OCI-LY3 (cell line): ENCODE measurements around the gene RAPGEF2.

ENCODE experiments used
- H2AFZ ChIP-seq: fragments of 200-600, 300-600 bp; shearing (Covaris generic); 2 replicates; pipeline ENCODE4 v1.6.0; 2014; ENCODE audit warnings: antibody characterized with exemption, low read depth, low read length
- H3K27ac ChIP-seq: fragments of 200-600, 300-600 bp; sonication (generic); 2 replicates; pipeline ENCODE4 v1.5.1; 2014; ENCODE audit warnings: mild to moderate bottlenecking, low read length, moderate library complexity, mixed read lengths
- H3K27me3 ChIP-seq: fragments of 200-600, 300-600 bp; sonication (generic); 2 replicates; pipeline ENCODE4 v1.6.1; 2014; ENCODE audit warnings: low read depth, low read length, mixed read lengths
- H3K36me3 ChIP-seq: fragments of 200-600, 300-600 bp; sonication (generic); replicated peaks from 2 replicates; pipeline ENCODE3; 2014; ENCODE audit warnings: low read depth, low read length, mixed read lengths
- H3K4me1 ChIP-seq: fragments of 300-600, 200-600 bp; sonication (generic); 2 replicates; pipeline ENCODE4 v1.6.1; 2014; ENCODE audit warnings: low read length, mixed read lengths
- H3K4me2 ChIP-seq: fragments of 200-600, 300-600 bp; sonication (generic); 2 replicates; pipeline ENCODE4 v1.6.1; 2014; ENCODE audit warnings: low read length, mixed read lengths
- H3K4me3 ChIP-seq: fragments of 300-600, 200-600 bp; sonication (generic); 2 replicates; pipeline ENCODE4 v1.5.1; 2014; ENCODE audit warnings: antibody characterized with exemption, mild to moderate bottlenecking, low read length, moderate library complexity
- H3K79me2 ChIP-seq: fragments of 300-600, 200-600 bp; shearing (Covaris generic); 2 replicates; pipeline ENCODE4 v1.6.1; 2014; ENCODE audit warnings: mild to moderate bottlenecking, low read length, mixed read lengths
- H3K9ac ChIP-seq: fragments of 300-600, 200-600 bp; shearing (Covaris generic); 2 replicates; pipeline ENCODE4 v1.6.0; 2014; ENCODE audit warnings: mild to moderate bottlenecking, low read length, moderate library complexity
- H3K9me3 ChIP-seq: fragments of 200-600, 300-600 bp; shearing (Covaris generic); 2 replicates; pipeline ENCODE4 v1.6.1; 2014; ENCODE audit warnings: low read length, mixed read lengths; ENCODE audit not compliant: insufficient read depth
- H4K20me1 ChIP-seq: fragments of 200-600, 300-600 bp; sonication (generic); 2 replicates; pipeline ENCODE4 v1.6.1; 2016; ENCODE audit warnings: low read length, mixed read lengths; ENCODE audit not compliant: insufficient read depth
- EZH2phosphoT487 ChIP-seq: fragments of 200-600 bp; shearing (Covaris generic); IDR thresholded peaks from 2 replicates; pipeline ENCODE4 v1.6.1; 2018; ENCODE audit warnings: antibody characterized with exemption, mixed run types, low read depth
- TF ChIP-seq, protein P1 (sequence below): fragments of 200-600, 300-600 bp; sonication (generic); IDR thresholded peaks from 2 replicates; pipeline ENCODE4 v1.5.1; 2014; ENCODE audit warnings: antibody characterized with exemption, low read length, low read depth

RAPGEF2 gene

DNA sequence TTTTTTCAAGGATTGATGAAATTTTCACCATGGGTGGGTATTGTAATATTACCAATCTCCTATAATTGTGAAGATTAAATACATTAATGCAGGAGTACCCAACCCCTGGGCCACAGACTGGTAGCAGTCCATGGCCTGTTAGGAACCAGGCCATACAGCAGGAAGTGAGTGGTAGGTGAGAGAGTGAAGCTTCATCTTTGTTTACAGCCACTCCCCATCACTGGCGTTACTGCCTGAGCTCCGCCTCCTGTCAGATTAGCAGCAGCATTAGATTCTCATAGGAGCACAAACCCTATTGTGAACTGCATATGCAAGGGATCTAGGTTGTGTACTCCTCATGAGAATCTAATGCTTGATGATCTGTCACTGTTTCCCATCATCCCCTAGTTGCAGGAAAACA lies 15.1 kb downstream of the RAPGEF2 start:
- Histone ChIP-seq H3K27ac (no peak overlapping the region), H3K4me2 (no peak overlapping the region), H3K79me2 (no peaks in the 10 kb centered on the region), H3K9ac (no peak overlapping the region), H3K4me1 (no peaks in the 10 kb centered on the region), H4K20me1 (no peaks in the 10 kb centered on the region; the same call in 1 of the 2 replicates), H3K27me3 (no peaks in the 10 kb centered on the region), H3K9me3 (no peaks in the 10 kb centered on the region), H3K4me3 (no peak overlapping the region), H3K36me3 (no peaks in the 10 kb centered on the region), H2AFZ (no peak overlapping the region)
- TF ChIP-seq, protein P1, sequence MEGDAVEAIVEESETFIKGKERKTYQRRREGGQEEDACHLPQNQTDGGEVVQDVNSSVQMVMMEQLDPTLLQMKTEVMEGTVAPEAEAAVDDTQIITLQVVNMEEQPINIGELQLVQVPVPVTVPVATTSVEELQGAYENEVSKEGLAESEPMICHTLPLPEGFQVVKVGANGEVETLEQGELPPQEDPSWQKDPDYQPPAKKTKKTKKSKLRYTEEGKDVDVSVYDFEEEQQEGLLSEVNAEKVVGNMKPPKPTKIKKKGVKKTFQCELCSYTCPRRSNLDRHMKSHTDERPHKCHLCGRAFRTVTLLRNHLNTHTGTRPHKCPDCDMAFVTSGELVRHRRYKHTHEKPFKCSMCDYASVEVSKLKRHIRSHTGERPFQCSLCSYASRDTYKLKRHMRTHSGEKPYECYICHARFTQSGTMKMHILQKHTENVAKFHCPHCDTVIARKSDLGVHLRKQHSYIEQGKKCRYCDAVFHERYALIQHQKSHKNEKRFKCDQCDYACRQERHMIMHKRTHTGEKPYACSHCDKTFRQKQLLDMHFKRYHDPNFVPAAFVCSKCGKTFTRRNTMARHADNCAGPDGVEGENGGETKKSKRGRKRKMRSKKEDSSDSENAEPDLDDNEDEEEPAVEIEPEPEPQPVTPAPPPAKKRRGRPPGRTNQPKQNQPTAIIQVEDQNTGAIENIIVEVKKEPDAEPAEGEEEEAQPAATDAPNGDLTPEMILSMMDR = no peak
- no peak for TF ChIP-seq EZH2phosphoT487

DNA sequence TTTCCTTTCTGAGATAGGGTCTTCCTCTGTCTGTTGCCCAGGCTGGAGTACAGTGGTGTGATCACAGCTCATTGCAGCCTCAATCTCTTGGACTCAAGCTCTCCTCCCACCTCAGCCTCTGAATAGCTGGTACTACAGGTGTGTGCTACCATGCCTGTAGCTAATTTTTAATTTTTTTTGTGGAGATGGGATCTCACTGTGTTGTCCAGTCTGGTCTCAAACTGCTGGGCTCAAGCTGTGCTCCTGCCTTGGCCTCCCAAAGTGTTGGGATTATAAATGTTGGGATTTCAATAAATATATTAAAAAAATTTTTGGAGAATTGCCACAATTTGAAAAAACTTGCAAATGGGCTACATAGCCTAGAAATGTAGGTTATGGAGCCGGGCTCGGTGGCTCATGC lies 18.5 kb downstream of the RAPGEF2 start:
- H3K4me2 ChIP-seq = no peak overlapping the region
- no peak overlapping the region for H3K27ac ChIP-seq
- no peaks in the 10 kb centered on the region for H3K79me2 ChIP-seq
- no peak overlapping the region for H3K9ac ChIP-seq
- H4K20me1 ChIP-seq = no peaks in the 10 kb centered on the region; the same call in 1 of the 2 replicates
- H3K36me3 ChIP-seq = no peaks in the 10 kb centered on the region
- no peaks in the 10 kb centered on the region for H3K9me3 ChIP-seq
- no peaks in the 10 kb centered on the region for H3K4me1 ChIP-seq
- no peaks in the 10 kb centered on the region for H3K27me3 ChIP-seq
- no peak for TF ChIP-seq EZH2phosphoT487
- TF ChIP-seq, protein P1 = no peak
- no peak overlapping the region for H3K4me3 ChIP-seq
- H2AFZ ChIP-seq = no peak overlapping the region

GRCh38 chr4:159126716-159127115 lies 23.8 kb downstream of the RAPGEF2 start:
- H3K79me2 ChIP-seq = no peaks in the 10 kb centered on the region
- TF ChIP-seq, protein P1 = no peak
- TF ChIP-seq EZH2phosphoT487 = no peak
- H3K4me2 ChIP-seq = no peak overlapping the region
- no peaks in the 10 kb centered on the region for H3K9me3 ChIP-seq
- no peak overlapping the region for H2AFZ ChIP-seq
- no peaks in the 10 kb centered on the region for H3K4me1 ChIP-seq
- H3K9ac ChIP-seq = no peak overlapping the region
- H3K27ac ChIP-seq = no peak overlapping the region
- H3K27me3 ChIP-seq = no peaks in the 10 kb centered on the region
- no peaks in the 10 kb centered on the region for H3K36me3 ChIP-seq
- no peaks in the 10 kb centered on the region; the same call in 1 of the 2 replicates for H4K20me1 ChIP-seq
- H3K4me3 ChIP-seq = no peak overlapping the region

DNA sequence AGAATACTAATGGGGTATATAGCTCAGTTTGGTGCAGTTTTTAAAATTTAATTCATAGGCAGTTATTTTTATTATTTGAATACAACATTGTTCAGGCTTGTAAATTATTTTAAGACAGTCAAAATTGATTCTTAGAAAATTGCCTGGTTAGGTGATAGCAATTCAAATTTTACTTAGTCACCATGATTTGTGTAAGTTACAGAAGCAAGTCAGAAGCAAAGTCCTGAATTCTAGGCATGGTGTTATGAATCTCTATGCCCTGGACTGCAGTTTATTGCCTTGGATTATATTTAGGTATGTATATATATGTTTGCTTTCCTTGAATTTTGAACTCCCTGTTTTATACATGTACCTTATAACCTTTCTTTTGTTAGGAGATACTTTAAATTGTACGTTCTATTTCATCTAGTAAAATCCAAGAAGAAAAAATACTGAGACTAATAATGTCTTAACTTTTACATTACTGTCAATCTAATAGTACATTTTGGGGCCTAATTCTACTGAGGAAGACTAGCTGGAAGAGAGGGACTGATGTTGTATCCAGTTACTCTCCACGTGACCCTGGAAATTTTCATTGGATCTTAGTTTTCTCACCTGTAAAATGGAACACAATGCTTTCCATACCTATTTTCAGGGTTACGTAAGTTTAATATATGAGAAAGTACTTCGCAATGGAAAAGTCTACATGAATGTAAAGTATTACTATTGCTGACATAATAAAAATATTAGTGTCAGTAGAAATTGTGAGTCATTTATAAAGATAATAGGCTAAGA lies 25.1 kb downstream of the RAPGEF2 start:
- Histone ChIP-seq H4K20me1 (no peaks in the 10 kb centered on the region), H3K36me3 (no peaks in the 10 kb centered on the region), H3K4me1 (no peaks in the 10 kb centered on the region), H3K4me2 (no peak overlapping the region), H3K9me3 (no peaks in the 10 kb centered on the region), H2AFZ (no peak overlapping the region), H3K79me2 (no peaks in the 10 kb centered on the region), H3K9ac (no peak overlapping the region), H3K27me3 (no peaks in the 10 kb centered on the region), H3K4me3 (no peak overlapping the region), H3K27ac (no peak overlapping the region)
- TF ChIP-seq, protein P1 = no peak
- no peak for TF ChIP-seq EZH2phosphoT487
